Stimulated activated CD4-positive, alpha-beta T cell treated with anti-CD3 and anti-CD28 coated beads, Interleukin-15, amount 100 ng/mL, for 1 hour (primary cell): ENCODE measurements around the gene CD79B.

Source experiments
- DNase-seq, 2 donors: peaks; one replicate each; pipeline ENCODE4 v3.0.0-alpha.2; 2020; ENCODE audit warnings: low read depth in 1 of 2, low spot score in 1 of 2

The CD79B gene

GRCh38 chr17:63880706-63881105, 51.4 kb downstream of the CD79B start:
- DNase-seq: no peak
